Measurements from ENCODE around the gene GALNS.

The GALNS gene

GRCh38 chr16:88838566-88838965 lies 18.2 kb downstream of the GALNS start:
- Histone ChIP-seq H3K4me3 (ENCODE audit: low read length) (no peak overlapping the region), H3K4me1 (ENCODE audit: control insufficient read depth, insufficient read depth, low read length) (no peaks in the 10 kb centered on the region), H3K9me3 (replicated peaks; ENCODE audit: low read length) (no peaks in the 10 kb centered on the region), H3K4me2 (ENCODE audit: low read length) (no peak overlapping the region), H3K27me3 (ENCODE audit: control insufficient read depth, insufficient read depth, low read length) (no peaks in the 10 kb centered on the region), H3K36me3 (ENCODE audit: insufficient read depth, low read length) (peaks cover 28% of the 10 kb centered on the region), H3K9ac (ENCODE audit: low read depth, low read length) (no peak overlapping the region)

- H3K27me3 ChIP-seq (ENCODE audit: control insufficient read depth, insufficient read depth, low read length), result no peaks in the 10 kb centered on the region
- no peaks in the 10 kb centered on the region for H3K9me3 ChIP-seq (replicated peaks; ENCODE audit: low read length)
- peaks cover 28% of the 10 kb centered on the region for H3K36me3 ChIP-seq (ENCODE audit: insufficient read depth, low read length)
- H3K4me2 ChIP-seq (ENCODE audit: low read length), result no peak overlapping the region
- no peak overlapping the region for H3K9ac ChIP-seq (ENCODE audit: low read depth, low read length)
- H3K4me1 ChIP-seq (ENCODE audit: control insufficient read depth, insufficient read depth, low read length), result no peaks in the 10 kb centered on the region
- no peak overlapping the region for H3K4me3 ChIP-seq (ENCODE audit: low read length)
Observed at GRCh38 chr16:88837806-88838205, 18.9 kb downstream of the GALNS start.

GRCh38 chr16:88836791-88837190 lies 20.0 kb downstream of the GALNS start:
- Histone ChIP-seq H3K9me3 (replicated peaks; ENCODE audit: low read length) (no peaks in the 10 kb centered on the region), H3K27me3 (ENCODE audit: control insufficient read depth, insufficient read depth, low read length) (no peaks in the 10 kb centered on the region), H3K4me1 (ENCODE audit: control insufficient read depth, insufficient read depth, low read length) (no peaks in the 10 kb centered on the region), H3K9ac (ENCODE audit: low read depth, low read length) (no peak overlapping the region), H3K36me3 (ENCODE audit: insufficient read depth, low read length) (peaks cover 28% of the 10 kb centered on the region), H3K4me3 (ENCODE audit: low read length) (no peak overlapping the region), H3K4me2 (ENCODE audit: low read length) (no peak overlapping the region)

GRCh38 chr16:88835818-88836217 lies 20.9 kb downstream of the GALNS start:
- H3K9ac ChIP-seq (ENCODE audit: low read depth, low read length), result no peak overlapping the region
- H3K36me3 ChIP-seq (ENCODE audit: insufficient read depth, low read length), result peaks cover 28% of the 10 kb centered on the region

GRCh38 chr16:88835383-88835782 lies 21.4 kb downstream of the GALNS start:
- H3K9me3 ChIP-seq (replicated peaks; ENCODE audit: low read length), result no peaks in the 10 kb centered on the region
- H3K4me1 ChIP-seq (ENCODE audit: control insufficient read depth, insufficient read depth, low read length), result no peaks in the 10 kb centered on the region
- peaks cover 27% of the 10 kb centered on the region for H3K36me3 ChIP-seq (ENCODE audit: insufficient read depth, low read length)
- H3K27me3 ChIP-seq (ENCODE audit: control insufficient read depth, insufficient read depth, low read length), result no peaks in the 10 kb centered on the region
- no peak overlapping the region for H3K9ac ChIP-seq (ENCODE audit: low read depth, low read length)
- no peak overlapping the region for H3K4me3 ChIP-seq (ENCODE audit: low read length)
- no peak overlapping the region for H3K4me2 ChIP-seq (ENCODE audit: low read length)

More at GRCh38 chr16:88835818-88836217, 20.9 kb downstream of the GALNS start:
- Histone ChIP-seq H3K9me3 (replicated peaks; ENCODE audit: low read length) (no peaks in the 10 kb centered on the region), H3K27me3 (ENCODE audit: control insufficient read depth, insufficient read depth, low read length) (no peaks in the 10 kb centered on the region), H3K4me3 (ENCODE audit: low read length) (no peak overlapping the region), H3K4me1 (ENCODE audit: control insufficient read depth, insufficient read depth, low read length) (no peaks in the 10 kb centered on the region), H3K4me2 (ENCODE audit: low read length) (no peak overlapping the region)

- H3K4me1 ChIP-seq (ENCODE audit: control insufficient read depth, insufficient read depth, low read length), result no peaks in the 10 kb centered on the region
- H3K4me2 ChIP-seq (ENCODE audit: low read length), result no peak overlapping the region
- H3K9me3 ChIP-seq (replicated peaks; ENCODE audit: low read length), result no peaks in the 10 kb centered on the region
- H3K4me3 ChIP-seq (ENCODE audit: low read length), result no peak overlapping the region
- peaks cover 20% of the 10 kb centered on the region for H3K36me3 ChIP-seq (ENCODE audit: insufficient read depth, low read length)
- no peaks in the 10 kb centered on the region for H3K27me3 ChIP-seq (ENCODE audit: control insufficient read depth, insufficient read depth, low read length)
- H3K9ac ChIP-seq (ENCODE audit: low read depth, low read length), result no peak overlapping the region
Observed at GRCh38 chr16:88834670-88835069, 22.1 kb downstream of the GALNS start.

- no peaks in the 10 kb centered on the region for H3K9me3 ChIP-seq (replicated peaks; ENCODE audit: low read length)
- H3K4me2 ChIP-seq (ENCODE audit: low read length), result no peak overlapping the region
- no peak overlapping the region for H3K9ac ChIP-seq (ENCODE audit: low read depth, low read length)
- H3K4me3 ChIP-seq (ENCODE audit: low read length), result no peak overlapping the region
- H3K4me1 ChIP-seq (ENCODE audit: control insufficient read depth, insufficient read depth, low read length), result no peaks in the 10 kb centered on the region
- H3K36me3 ChIP-seq (ENCODE audit: insufficient read depth, low read length), result peaks cover 13% of the 10 kb centered on the region
- H3K27me3 ChIP-seq (ENCODE audit: control insufficient read depth, insufficient read depth, low read length), result no peaks in the 10 kb centered on the region
Observed at GRCh38 chr16:88833086-88833485, 23.7 kb downstream of the GALNS start.

- no peaks in the 10 kb centered on the region for H3K9me3 ChIP-seq (replicated peaks; ENCODE audit: low read length)
- H3K27me3 ChIP-seq (ENCODE audit: control insufficient read depth, insufficient read depth, low read length), result no peaks in the 10 kb centered on the region
- H3K36me3 ChIP-seq (ENCODE audit: insufficient read depth, low read length), result peaks cover 10% of the 10 kb centered on the region
- H3K4me1 ChIP-seq (ENCODE audit: control insufficient read depth, insufficient read depth, low read length), result no peaks in the 10 kb centered on the region
- no peak overlapping the region for H3K9ac ChIP-seq (ENCODE audit: low read depth, low read length)
- H3K4me2 ChIP-seq (ENCODE audit: low read length), result no peak overlapping the region
- H3K4me3 ChIP-seq (ENCODE audit: low read length), result no peak overlapping the region
Observed at GRCh38 chr16:88831838-88832237, 24.9 kb downstream of the GALNS start.

- Histone ChIP-seq H3K4me3 (ENCODE audit: low read length) (no peak overlapping the region), H3K36me3 (ENCODE audit: insufficient read depth, low read length) (peaks cover 10% of the 10 kb centered on the region), H3K9ac (ENCODE audit: low read depth, low read length) (no peak overlapping the region)
Observed at GRCh38 chr16:88830783-88831182, 26.0 kb downstream of the GALNS start.

GRCh38 chr16:88830258-88830657 lies 26.5 kb downstream of the GALNS start:
- no peaks in the 10 kb centered on the region for H3K4me1 ChIP-seq (ENCODE audit: control insufficient read depth, insufficient read depth, low read length)
- peaks cover 7% of the 10 kb centered on the region for H3K36me3 ChIP-seq (ENCODE audit: insufficient read depth, low read length)
- no peak overlapping the region for H3K4me2 ChIP-seq (ENCODE audit: low read length)
- no peak overlapping the region for H3K9ac ChIP-seq (ENCODE audit: low read depth, low read length)
- no peaks in the 10 kb centered on the region for H3K9me3 ChIP-seq (replicated peaks; ENCODE audit: low read length)
- no peaks in the 10 kb centered on the region for H3K27me3 ChIP-seq (ENCODE audit: control insufficient read depth, insufficient read depth, low read length)
- H3K4me3 ChIP-seq (ENCODE audit: low read length), result no peak overlapping the region

More at GRCh38 chr16:88830783-88831182, 26.0 kb downstream of the GALNS start:
- no peaks in the 10 kb centered on the region for H3K4me1 ChIP-seq (ENCODE audit: control insufficient read depth, insufficient read depth, low read length)
- no peak overlapping the region for H3K4me2 ChIP-seq (ENCODE audit: low read length)
- H3K27me3 ChIP-seq (ENCODE audit: control insufficient read depth, insufficient read depth, low read length), result no peaks in the 10 kb centered on the region
- no peaks in the 10 kb centered on the region for H3K9me3 ChIP-seq (replicated peaks; ENCODE audit: low read length)

GRCh38 chr16:88828711-88829110 lies 28.0 kb downstream of the GALNS start:
- H3K36me3 ChIP-seq (ENCODE audit: insufficient read depth, low read length), result no peaks in the 10 kb centered on the region
- H3K4me2 ChIP-seq (ENCODE audit: low read length), result no peak overlapping the region
- no peaks in the 10 kb centered on the region for H3K4me1 ChIP-seq (ENCODE audit: control insufficient read depth, insufficient read depth, low read length)
- no peaks in the 10 kb centered on the region for H3K9me3 ChIP-seq (replicated peaks; ENCODE audit: low read length)
- no peak overlapping the region for H3K4me3 ChIP-seq (ENCODE audit: low read length)
- no peak overlapping the region for H3K9ac ChIP-seq (ENCODE audit: low read depth, low read length)
- H3K27me3 ChIP-seq (ENCODE audit: control insufficient read depth, insufficient read depth, low read length), result no peaks in the 10 kb centered on the region

GRCh38 chr16:88827727-88828126 lies 29.0 kb downstream of the GALNS start:
- H3K9me3 ChIP-seq (replicated peaks; ENCODE audit: low read length), result no peaks in the 10 kb centered on the region
- no peaks in the 10 kb centered on the region for H3K27me3 ChIP-seq (ENCODE audit: control insufficient read depth, insufficient read depth, low read length)
- H3K4me1 ChIP-seq (ENCODE audit: control insufficient read depth, insufficient read depth, low read length), result no peaks in the 10 kb centered on the region
- H3K36me3 ChIP-seq (ENCODE audit: insufficient read depth, low read length), result no peaks in the 10 kb centered on the region
- H3K4me3 ChIP-seq (ENCODE audit: low read length), result no peak overlapping the region
- no peak overlapping the region for H3K4me2 ChIP-seq (ENCODE audit: low read length)
- H3K9ac ChIP-seq (ENCODE audit: low read depth, low read length), result no peak overlapping the region
